K562 (cell line): ENCODE data around the gene STEEP1.

Experiments
- BHLHE40 ChIP-seq: IDR thresholded peaks from 2 replicates; pipeline ENCODE4 v1.6.1; 2011; ENCODE audit warnings: low read length, improper control_type of control experiment
- ZNF224 ChIP-seq: sonication (generic); formaldehyde crosslinking; IDR thresholded peaks from 2 replicates; pipeline ENCODE4 v1.8.0; 2022; ENCODE audit warnings: mild to moderate bottlenecking, missing genetic modification reagents
- ZNF77 ChIP-seq: fragments of 250-450 bp; sonication (Bioruptor Pico); IDR thresholded peaks from 2 replicates; pipeline ENCODE4 v1.5.0; 2020
- TF ChIP-seq, protein P1 (sequence below): fragments of 250-450 bp; sonication (Bioruptor Pico); IDR thresholded peaks from 2 replicates; pipeline ENCODE4 v1.4.0; 2020
- TF ChIP-seq, protein P2 (sequence below), 3 experiments: IDR thresholded peaks in 2 of 3; conservative IDR thresholded peaks in 1 of 3; 2 replicates each; pipeline ENCODE4 v1.5.1; 2011 to 2012; ENCODE audit warnings: low read length in 3 of 3, mild to moderate bottlenecking in 3 of 3, control low read depth in 2 of 3, improper control_type of control experiment in 1 of 3, inconsistent platforms in 1 of 3, low read depth in 1 of 3, mixed read lengths in 1 of 3, moderate library complexity in 1 of 3; ENCODE audit not compliant: insufficient read depth in 2 of 3

DNA sequence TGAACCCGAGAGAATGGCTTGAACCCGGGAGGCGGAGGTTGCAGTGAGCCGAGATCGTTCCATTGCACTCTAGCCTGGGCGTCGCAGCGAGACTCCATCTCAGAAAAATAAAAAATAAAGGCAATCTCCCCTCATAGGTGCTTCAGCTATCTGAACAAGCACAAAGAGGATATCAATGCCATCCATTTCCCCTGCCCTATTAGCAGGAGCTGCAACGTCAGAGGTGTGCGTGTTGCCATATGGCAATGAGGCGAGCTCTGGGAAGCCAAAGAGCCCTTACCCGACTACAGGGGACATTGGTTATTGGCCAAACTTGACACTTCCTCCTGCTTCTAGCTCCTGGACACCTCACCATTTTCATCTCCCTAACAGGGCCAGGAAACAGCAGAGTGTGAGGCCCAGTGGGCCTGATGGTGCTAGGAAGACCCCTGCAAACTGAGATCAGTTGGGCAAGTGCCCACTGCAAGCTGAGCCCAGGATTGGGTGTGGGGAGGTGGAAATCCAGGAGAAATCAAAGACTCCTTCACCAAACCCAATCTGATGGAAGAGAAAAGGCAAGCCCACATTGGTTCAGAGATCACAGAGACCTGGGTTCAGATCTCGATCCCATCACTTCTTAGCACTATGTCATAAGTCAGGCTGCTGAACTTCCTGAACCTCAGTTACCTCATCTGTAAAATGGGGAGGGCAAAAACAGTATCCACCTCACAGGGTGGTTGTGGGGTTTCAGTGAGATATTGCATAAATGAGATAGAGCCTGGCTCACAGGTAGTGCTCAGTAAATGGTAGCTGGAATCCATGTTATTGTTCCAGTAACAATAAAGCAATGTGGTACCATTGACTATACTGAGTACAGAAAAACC lies 75.8 kb downstream of the STEEP1 start:
- TF ChIP-seq ZNF224 (no peak), ZNF77 (no peak), BHLHE40 (no peak)
- TF ChIP-seq, protein P1, sequence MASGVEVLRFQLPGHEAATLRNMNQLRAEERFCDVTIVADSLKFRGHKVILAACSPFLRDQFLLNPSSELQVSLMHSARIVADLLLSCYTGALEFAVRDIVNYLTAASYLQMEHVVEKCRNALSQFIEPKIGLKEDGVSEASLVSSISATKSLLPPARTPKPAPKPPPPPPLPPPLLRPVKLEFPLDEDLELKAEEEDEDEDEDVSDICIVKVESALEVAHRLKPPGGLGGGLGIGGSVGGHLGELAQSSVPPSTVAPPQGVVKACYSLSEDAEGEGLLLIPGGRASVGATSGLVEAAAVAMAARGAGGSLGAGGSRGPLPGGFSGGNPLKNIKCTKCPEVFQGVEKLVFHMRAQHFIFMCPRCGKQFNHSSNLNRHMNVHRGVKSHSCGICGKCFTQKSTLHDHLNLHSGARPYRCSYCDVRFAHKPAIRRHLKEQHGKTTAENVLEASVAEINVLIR (CRISPR knock-in tag), result no peak
- TF ChIP-seq, protein P2, sequence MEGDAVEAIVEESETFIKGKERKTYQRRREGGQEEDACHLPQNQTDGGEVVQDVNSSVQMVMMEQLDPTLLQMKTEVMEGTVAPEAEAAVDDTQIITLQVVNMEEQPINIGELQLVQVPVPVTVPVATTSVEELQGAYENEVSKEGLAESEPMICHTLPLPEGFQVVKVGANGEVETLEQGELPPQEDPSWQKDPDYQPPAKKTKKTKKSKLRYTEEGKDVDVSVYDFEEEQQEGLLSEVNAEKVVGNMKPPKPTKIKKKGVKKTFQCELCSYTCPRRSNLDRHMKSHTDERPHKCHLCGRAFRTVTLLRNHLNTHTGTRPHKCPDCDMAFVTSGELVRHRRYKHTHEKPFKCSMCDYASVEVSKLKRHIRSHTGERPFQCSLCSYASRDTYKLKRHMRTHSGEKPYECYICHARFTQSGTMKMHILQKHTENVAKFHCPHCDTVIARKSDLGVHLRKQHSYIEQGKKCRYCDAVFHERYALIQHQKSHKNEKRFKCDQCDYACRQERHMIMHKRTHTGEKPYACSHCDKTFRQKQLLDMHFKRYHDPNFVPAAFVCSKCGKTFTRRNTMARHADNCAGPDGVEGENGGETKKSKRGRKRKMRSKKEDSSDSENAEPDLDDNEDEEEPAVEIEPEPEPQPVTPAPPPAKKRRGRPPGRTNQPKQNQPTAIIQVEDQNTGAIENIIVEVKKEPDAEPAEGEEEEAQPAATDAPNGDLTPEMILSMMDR (IDR thresholded peaks at IDR 0.05 in 2 of 3, conservative IDR thresholded peaks at IDR 0.05 in 1 of 3; ENCODE audit: insufficient read depth in 2 of 3, low read depth in 1 of 3, low read length in 3 of 3), result no peak
